ENCODE results near the gene L1CAM. TPM values are rescaled to one million over a fixed set of nuclear protein-coding genes. Genes with fewer than 3 reads are reported as not detected.
A peak's percentile ranks its signal among the peaks of the same experiment; 100 is the strongest.

L1CAM gene
- total RNA-seq, 1 experiment from 2014 or later: 819 TPM

- intact Hi-C loops (cut with micrococcal nuclease; ENCODE audit: unreplicated experiment) (loop anchor here (10.0 kb wide), 1 partner anchor 163 kb away; the partner anchor contains the start of gene PLXNB3), in situ Hi-C loops (cut with HindIII; ENCODE audit: low pct_unique_long_range_greater_than_20kb, low sequenced_read_pairs) (no loop called here)
- no TSS peak for BruUV-seq (replicated peaks)
- ChIA-PET CTCF (interaction anchor here (0.6 to 5.4 kb wide), 2 partner anchors 19 to 292 kb away, joined by 5 to 45 read pairs; no protein-coding TSS in a partner anchor), POLR2A (interaction anchor here (1.6 kb wide), 1 partner anchor 20 kb away, joined by 5 read pairs; no protein-coding TSS in a partner anchor)
- Histone ChIP-seq H3K36me3 (ENCODE audit: control insufficient read depth, insufficient read depth, low read length) (peaks cover 7% of the 10 kb centered on the region), H3K27ac (ENCODE audit: low read length) (peak overlapping the region; percentile 99), H3K4me1 (ENCODE audit: control insufficient read depth, insufficient read depth, low read length) (peaks cover 52% of the 10 kb centered on the region), H3K27me3 (ENCODE audit: control insufficient read depth, insufficient read depth, low read length) (no peaks in the 10 kb centered on the region), H3K9me3 (ENCODE audit: control insufficient read depth, insufficient read depth, low read depth, low read length) (no peaks in the 10 kb centered on the region), H3K4me3 (ENCODE audit: low read depth in 2 of 2, low read length in 2 of 2) (peak overlapping the region; percentile 79 to 95)
- DNase-seq (ENCODE audit: low read depth, low spot score): no peak
- TF ChIP-seq TCF7L2 (IDR thresholded peaks at IDR 0.05; ENCODE audit: low read depth, low read length) (peak; percentile 16; the same call in 1 of the 2 replicates), POLR2AphosphoS5 (IDR thresholded peaks at IDR 0.05; ENCODE audit: low read depth, low read length) (peak; percentile 10; the same call in 1 of the 2 replicates), CTCF (IDR thresholded peaks at IDR 0.05) (no peak)
- peak; percentile 1; the same call in 1 of the 2 replicates for ATAC-seq
Measured at GRCh38 chrX:153927672-153927921, 41.6 kb upstream of the L1CAM start.

- in situ Hi-C loops (cut with HindIII; ENCODE audit: low pct_unique_long_range_greater_than_20kb, low sequenced_read_pairs): no loop called here
- BruUV-seq (replicated peaks): no TSS peak
- DNase-seq (ENCODE audit: low read depth, low spot score) (no peak), ATAC-seq (peak; percentile 0)
- ChIA-PET POLR2A (interaction anchor here (0.7 to 1.6 kb wide), 2 partner anchors 15 to 21 kb away, joined by 5 to 9 read pairs; no protein-coding TSS in a partner anchor), CTCF (interaction anchor here (0.6 to 5.4 kb wide), 2 partner anchors 20 to 291 kb away, joined by 5 to 45 read pairs; no protein-coding TSS in a partner anchor)
- Histone ChIP-seq H3K9me3 (ENCODE audit: control insufficient read depth, insufficient read depth, low read depth, low read length) (no peaks in the 10 kb centered on the region), H3K4me1 (ENCODE audit: control insufficient read depth, insufficient read depth, low read length) (peaks cover 52% of the 10 kb centered on the region), H3K27me3 (ENCODE audit: control insufficient read depth, insufficient read depth, low read length) (no peaks in the 10 kb centered on the region), H3K36me3 (ENCODE audit: control insufficient read depth, insufficient read depth, low read length) (peaks cover 7% of the 10 kb centered on the region), H3K4me3 (ENCODE audit: low read depth in 2 of 2, low read length in 2 of 2) (peak overlapping the region; percentile 79 to 95), H3K27ac (ENCODE audit: low read length) (peak overlapping the region; percentile 99)
- no peak for TF ChIP-seq SIN3A (IDR thresholded peaks at IDR 0.05; ENCODE audit: borderline replicate concordance, insufficient read depth, low read depth, low read length)
- TF ChIP-seq TCF7L2 (IDR thresholded peaks at IDR 0.05; ENCODE audit: low read depth, low read length): 0 out of 2 replicates have a peak, but pooled peaks have one; percentile 3
- intact Hi-C loops (cut with micrococcal nuclease; ENCODE audit: unreplicated experiment): loop anchor here (10.0 kb wide), 1 partner anchor 162 kb away; the partner anchor contains the start of gene PLXNB3
Measured at GRCh38 chrX:153926858-153927671, 41.1 kb upstream of the L1CAM start.

- BruUV-seq (replicated peaks): no TSS peak
- no peaks in the 10 kb centered on the region for H3K27me3 ChIP-seq (ENCODE audit: control insufficient read depth, insufficient read depth, low read length)
- DNase-seq (ENCODE audit: low read depth, low spot score) (no peak), ATAC-seq (peak; percentile 28)
- in situ Hi-C loops (cut with HindIII; ENCODE audit: low pct_unique_long_range_greater_than_20kb, low sequenced_read_pairs) (no loop called here), intact Hi-C loops (cut with micrococcal nuclease; ENCODE audit: unreplicated experiment) (loop anchor here (10.0 kb wide), 1 partner anchor 162 kb away; the partner anchor contains the start of gene PLXNB3)
- TF ChIP-seq REST (IDR thresholded peaks at IDR 0.05; ENCODE audit: insufficient read depth in 1 of 2, low read depth in 2 of 2, low read length in 1 of 2) (no peak), POLR2AphosphoS5 (IDR thresholded peaks at IDR 0.05; ENCODE audit: low read depth, low read length) (no peak), TCF7L2 (IDR thresholded peaks at IDR 0.05; ENCODE audit: low read depth, low read length) (no peak), CTCF (IDR thresholded peaks at IDR 0.05) (no peak), SIN3A (IDR thresholded peaks at IDR 0.05; ENCODE audit: borderline replicate concordance, insufficient read depth, low read depth, low read length) (no peak)
- no peaks in the 10 kb centered on the region for H3K9me3 ChIP-seq (ENCODE audit: control insufficient read depth, insufficient read depth, low read depth, low read length)
- ChIA-PET POLR2A (interaction anchor here (0.7 kb wide), 1 partner anchor 15 kb away, joined by 9 read pairs; no protein-coding TSS in a partner anchor), CTCF (interaction anchor here (1.3 to 5.4 kb wide), 2 partner anchors 20 to 25 kb away, joined by 5 to 45 read pairs; no protein-coding TSS in a partner anchor)
- peak overlapping the region; percentile 79 to 95 for H3K4me3 ChIP-seq (ENCODE audit: low read depth in 2 of 2, low read length in 2 of 2)
- H3K36me3 ChIP-seq (ENCODE audit: control insufficient read depth, insufficient read depth, low read length): peaks cover 4% of the 10 kb centered on the region
- H3K4me1 ChIP-seq (ENCODE audit: control insufficient read depth, insufficient read depth, low read length): peaks cover 52% of the 10 kb centered on the region
- H3K27ac ChIP-seq (ENCODE audit: low read length): peak overlapping the region; percentile 99
Measured at GRCh38 chrX:153926552-153926857, 40.5 kb upstream of the L1CAM start.

Data from Panc1 (cell line).